Measurements from ENCODE around the gene ZNF385A. TPM values are rescaled to one million over a fixed set of nuclear protein-coding genes. Genes with fewer than 3 reads are reported as not detected.

The ZNF385A gene
- total and polyA plus RNA-seq, 2 donors (not counting 3 experiments of a cell fraction or from before 2014, with no cell fraction given): 1.6 to 7.9 TPM

GRCh38 chr12:54377797-54378515 is 6.6 kb downstream of the ZNF385A start:
- no peak for FAIRE-seq
- Histone ChIP-seq H3K27me3 (ENCODE audit: control insufficient read depth in 2 of 2, insufficient read depth in 2 of 2, low read length in 2 of 2) (no peaks in the 10 kb centered on the region), H3K9ac (replicated peaks; ENCODE audit: extremely low read depth, insufficient read depth, low read length) (no peak overlapping the region), H3K4me1 (ENCODE audit: control insufficient read depth, extremely low read depth, insufficient read depth, low read length) (peaks cover 4% of the 10 kb centered on the region), H3K36me3 (ENCODE audit: control insufficient read depth in 2 of 2, extremely low read depth in 1 of 2, insufficient read depth in 2 of 2, low read length in 2 of 2) (no peaks in the 10 kb centered on the region), H3K9me1 (replicated peaks; ENCODE audit: control insufficient read depth, extremely low read depth, insufficient read depth, low read length) (no peaks in the 10 kb centered on the region), H3K79me2 (ENCODE audit: control insufficient read depth, insufficient read depth, low read length) (no peaks in the 10 kb centered on the region), H3K4me2 (ENCODE audit: insufficient read depth, low read length) (no peak overlapping the region), H3K4me3 (replicated peaks in 1 of 3; ENCODE audit: insufficient read depth in 1 of 3, low read depth in 1 of 3, low read length in 3 of 3) (no peak overlapping the region), H3K9me3 (replicated peaks; ENCODE audit: control insufficient read depth, insufficient read depth, low read length) (no peaks in the 10 kb centered on the region), H3K27ac (ENCODE audit: insufficient read depth, low read depth, low read length) (no peak overlapping the region), H4K20me1 (replicated peaks; ENCODE audit: control insufficient read depth, extremely low read depth, insufficient read depth, low read length) (no peaks in the 10 kb centered on the region), H2AFZ (ENCODE audit: low read depth, low read length) (no peak overlapping the region)
- POLR2A ChIA-PET: no interaction called here
- no peak for DNase-seq (ENCODE audit: low read depth, low spot score)
- intact Hi-C loops (cut with micrococcal nuclease): no loop called here
- CTCF ChIA-PET: interaction anchor here (0.9 to 4.3 kb wide), 5 partner anchors 7 to 126 kb away, joined by 3 to 142 read pairs (median 22); no protein-coding TSS in a partner anchor
- no peak for TF ChIP-seq POLR2A (IDR thresholded peaks at IDR 0.05; ENCODE audit: low read depth, low read length)
- no peak for TF ChIP-seq MYC (IDR thresholded peaks at IDR 0.05; ENCODE audit: low read depth, low read length)
- no peak for TF ChIP-seq MAX (IDR thresholded peaks at IDR 0.05; ENCODE audit: insufficient read depth, insufficient read length)
- TF ChIP-seq EZH2 (IDR thresholded peaks at IDR 0.05; ENCODE audit: borderline replicate concordance, low read depth, low read length, severe bottlenecking): no peak
- TF ChIP-seq GATA2 (IDR thresholded peaks at IDR 0.05; ENCODE audit: insufficient read depth, insufficient read length, low read depth, low read length): no peak
- TF ChIP-seq FOS (IDR thresholded peaks at IDR 0.05; ENCODE audit: borderline replicate concordance, insufficient read depth, low read length): no peak
- no peak for TF ChIP-seq CTCF (IDR thresholded peaks at IDR 0.05; ENCODE audit: extremely low read depth in 1 of 2, insufficient read depth in 1 of 2, low read depth in 1 of 2, low read length in 2 of 2)
- dilution Hi-C loops (cut with MboI; ENCODE audit: extremely low pct_ligation_motif_present, low sequenced_read_pairs): no loop called here
- BruUV-seq (replicated peaks): TSS peak; percentile 25

All from endothelial cell of umbilical vein (primary cell).